Stimulated activated CD4-positive, alpha-beta T cell treated with anti-CD3 and anti-CD28 coated beads, Interleukin-4, amount 100 ng/mL, for 1 hour (primary cell): ENCODE results near the gene ACOT4.
A peak's percentile ranks its signal among the peaks of the same experiment; 100 is the strongest.
"Not testable (repeated sequence)": the region's sequence is repeated elsewhere in the genome, so short reads cannot be mapped to it uniquely, and the experiment has no call there.

ENCODE experiments used
- DNase-seq: peaks from one replicate; pipeline ENCODE4 v3.0.0-alpha.2; 2020

ACOT4 gene

GRCh38 chr14:73634011-73634833 is 42.5 kb downstream of the ACOT4 start:
- peak; percentile 8 for DNase-seq

GRCh38 chr14:73636355-73636754 is 44.7 kb downstream of the ACOT4 start:
- not testable (repeated sequence) for DNase-seq

GRCh38 chr14:73637830-73638229 is 46.2 kb downstream of the ACOT4 start:
- DNase-seq: no peak

GRCh38 chr14:73640796-73641365 is 49.2 kb downstream of the ACOT4 start:
- no peak for DNase-seq

GRCh38 chr14:73644531-73645247 is 53.0 kb downstream of the ACOT4 start, which contains the start of gene DNAL1:
Gene DNAL1, plus strand, starts transcription at chr14:73644986. Its CDS starts 54 bp downstream, at chr14:73645040.
- peak; percentile 91 for DNase-seq

GRCh38 chr14:73645248-73645610 is 53.6 kb downstream of the ACOT4 start:
- no peak for DNase-seq
